GM18507 (cell line): Measurements from ENCODE around the gene NRIP1.
A peak's percentile ranks its signal among the peaks of the same experiment; 100 is the strongest.

Experiments
- DNase-seq: peaks from one replicate; pipeline ENCODE4 v3.0.0; 2011; ENCODE audit warnings: low read depth; ENCODE audit not compliant: insufficient read length; ENCODE audit errors: extremely low spot score
- FAIRE-seq: peaks from 2 replicates; lab custom pipeline; 2011; peaks lifted over from hg19 to GRCh38; lab: Jason Lieb, UNC

NRIP1 gene

DNA sequence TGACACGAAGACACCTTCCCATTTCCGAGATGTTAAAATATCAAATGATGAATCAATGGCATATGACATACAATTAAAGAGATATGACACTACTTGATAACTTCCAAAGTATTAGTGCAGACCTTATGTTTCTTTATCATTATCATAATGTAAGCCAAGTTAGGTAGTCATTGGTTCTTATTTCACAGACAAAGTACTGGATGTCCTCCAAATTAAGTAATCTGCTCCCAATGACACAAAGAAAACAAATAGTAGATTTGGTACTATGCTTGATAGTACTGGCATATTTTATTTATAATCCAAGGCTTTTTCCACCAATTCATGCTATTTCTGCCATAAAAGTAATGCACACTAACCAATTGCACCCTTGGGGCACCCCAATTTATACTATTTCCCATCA is 11.9 kb upstream of the NRIP1 start:
- DNase-seq (no peak), FAIRE-seq (no peak)

- FAIRE-seq: no peak
- DNase-seq: no peak
Observed at GRCh38 chr21:15071009-15071408, 6.2 kb upstream of the NRIP1 start.

DNA sequence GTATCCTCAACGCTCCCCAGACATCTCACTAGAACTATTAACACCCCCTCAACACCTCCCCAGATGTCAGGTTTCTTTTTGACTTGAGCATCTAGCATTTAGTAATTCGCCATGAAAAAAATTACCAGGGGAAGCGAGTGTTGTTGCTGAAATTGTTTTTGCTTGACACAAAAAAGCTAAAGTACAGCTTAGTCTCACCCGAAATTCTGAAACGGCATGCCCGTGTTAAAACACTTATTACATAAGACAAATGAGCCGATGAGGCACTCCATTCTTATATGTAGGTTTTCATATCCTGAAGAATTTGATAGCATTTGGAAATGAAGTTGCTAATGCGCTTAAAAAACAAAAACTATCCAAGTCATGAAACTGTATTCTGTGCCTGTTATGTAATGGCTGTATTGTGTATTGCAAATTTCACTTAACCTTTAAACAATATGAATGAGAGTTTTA is 1.3 kb upstream of the NRIP1 start:
- DNase-seq: no peak
- FAIRE-seq: no peak

GRCh38 chr21:15065392-15066122 is 757 bp upstream of the NRIP1 start:
- FAIRE-seq (no peak), DNase-seq (no peak)

DNA sequence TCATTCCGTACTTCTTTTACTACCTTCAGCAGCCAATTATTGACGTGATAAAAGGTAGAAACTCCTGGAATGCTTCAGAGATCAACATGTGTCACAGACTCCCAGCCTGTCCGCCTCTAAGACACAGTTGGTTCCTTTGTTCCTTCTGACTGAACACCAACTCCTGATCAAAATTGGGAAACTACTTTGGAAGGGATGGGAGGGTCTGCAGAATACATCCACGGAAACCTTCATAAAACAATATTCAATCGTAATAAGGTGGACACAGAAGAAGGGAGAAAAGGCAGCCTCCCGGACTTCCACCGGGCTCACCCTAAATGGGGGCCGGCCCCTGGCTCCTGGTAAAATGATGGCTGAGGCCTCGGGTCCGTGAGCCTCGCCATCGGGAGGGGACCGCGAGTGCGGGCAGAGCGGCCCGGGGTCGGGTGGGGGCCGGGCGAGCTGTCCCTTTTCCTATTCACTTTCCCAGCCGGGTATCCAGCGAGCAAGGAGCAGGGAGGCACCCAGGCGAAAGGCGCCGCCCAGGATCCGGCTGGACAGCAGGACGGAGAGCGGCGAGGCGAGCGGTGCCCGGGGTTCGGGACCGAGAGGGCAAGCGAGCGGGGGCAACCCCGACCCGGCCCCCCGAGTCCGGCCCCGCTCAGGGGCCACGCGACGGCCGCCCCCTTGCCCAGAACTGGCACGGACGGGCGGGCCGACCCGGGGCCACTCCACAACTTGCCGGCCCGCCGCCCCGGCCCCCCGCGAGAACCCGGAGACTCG is 805 bp downstream of the NRIP1 start:
- DNase-seq: no peak
- FAIRE-seq: no peak

- FAIRE-seq (no peak), DNase-seq (no peak)
Observed at GRCh38 chr21:15063081-15063813, 1.6 kb downstream of the NRIP1 start.

- DNase-seq (no peak), FAIRE-seq (no peak)
Observed at GRCh38 chr21:15062606-15062965, 2.2 kb downstream of the NRIP1 start.

DNA sequence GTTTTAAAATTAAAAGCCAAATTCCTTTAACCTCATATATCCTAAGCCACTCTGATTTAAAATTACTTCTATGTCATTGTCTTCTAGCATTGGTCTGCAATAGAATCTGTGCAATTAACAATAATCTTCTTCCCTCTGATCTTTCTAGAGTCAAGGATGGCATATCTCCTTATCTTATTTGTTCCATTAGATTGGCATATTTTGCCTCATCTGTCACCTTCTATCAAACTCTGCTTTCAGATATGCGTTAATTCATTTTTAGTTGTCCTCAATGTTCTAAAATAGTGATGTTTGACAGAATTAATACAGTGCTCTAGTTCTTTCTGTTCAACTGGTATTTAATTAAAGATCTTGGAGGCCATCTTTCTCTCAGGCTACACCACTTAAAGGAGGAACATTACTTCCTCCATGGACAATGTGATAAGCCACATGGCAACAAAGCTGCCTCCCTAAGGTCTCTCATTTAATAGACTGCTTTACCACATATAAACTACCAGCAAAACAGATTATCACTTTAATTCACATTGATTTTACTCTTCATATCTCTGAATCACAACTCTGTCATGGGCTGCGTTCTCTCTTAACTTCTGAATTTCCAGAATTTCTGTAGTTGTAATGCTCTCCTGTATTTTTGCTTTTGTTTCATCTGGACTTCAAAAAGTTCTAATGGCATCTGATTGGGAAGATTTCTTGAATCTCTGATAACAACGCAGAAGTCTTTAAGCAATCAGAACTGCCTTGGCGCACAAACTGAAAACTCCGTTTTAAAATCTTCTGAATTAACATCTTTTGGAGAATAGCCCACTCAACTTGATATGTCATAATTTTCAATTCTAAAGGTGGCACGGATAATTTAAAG is 2.8 kb downstream of the NRIP1 start:
- no peak for DNase-seq
- no peak for FAIRE-seq

- FAIRE-seq: no peak
Observed at GRCh38 chr21:15061279-15061678, 3.5 kb downstream of the NRIP1 start.

DNA sequence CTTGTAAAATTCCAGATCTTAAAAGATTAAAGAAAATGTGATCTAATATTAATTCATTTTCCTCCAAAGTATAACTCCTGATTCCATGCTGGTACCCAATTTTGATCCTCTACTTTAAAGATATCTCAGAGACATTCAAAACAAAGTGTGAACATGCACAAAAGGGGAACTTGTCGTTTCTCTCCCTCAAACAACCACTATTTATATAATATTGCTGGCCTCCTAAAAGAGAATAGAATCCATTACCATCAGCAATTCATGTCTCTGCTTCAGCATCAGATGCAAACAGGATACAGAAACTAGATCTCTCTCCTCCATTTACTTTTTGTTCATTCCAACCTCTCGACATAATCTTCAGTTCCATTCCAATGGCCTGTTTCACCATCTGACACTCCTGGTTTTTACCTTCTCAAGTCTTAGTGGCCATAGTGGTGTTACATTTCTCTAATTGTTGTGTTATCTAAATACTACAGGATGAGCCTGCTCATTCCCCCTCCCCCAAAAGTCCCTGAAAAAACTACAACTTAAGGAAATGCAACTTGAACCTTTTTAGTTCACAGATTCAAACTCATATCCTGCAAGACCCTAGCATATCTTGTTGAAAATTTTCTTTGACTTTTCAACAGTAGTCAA is 4.1 kb downstream of the NRIP1 start:
- no peak for FAIRE-seq
- DNase-seq: no peak

More at GRCh38 chr21:15061279-15061678, 3.5 kb downstream of the NRIP1 start:
- DNase-seq: no peak

DNA sequence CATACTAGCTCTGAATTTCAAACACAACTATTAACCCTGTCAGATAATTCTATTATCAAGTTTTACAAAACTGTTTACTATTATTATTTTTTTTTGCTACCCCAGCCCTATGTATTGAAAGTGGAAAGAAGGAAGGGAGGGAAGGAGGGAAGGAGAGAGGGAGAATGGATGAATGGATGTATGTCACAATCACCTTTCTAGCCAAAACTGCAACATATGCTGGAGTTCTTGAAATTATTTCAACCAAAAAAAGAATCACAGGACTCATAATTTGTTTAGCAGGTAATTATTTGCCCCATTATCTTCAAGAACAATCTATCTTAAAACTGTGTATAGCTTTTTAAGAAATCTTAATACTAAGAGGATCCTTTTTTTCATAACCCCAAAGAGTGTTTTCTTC is 5.4 kb downstream of the NRIP1 start:
- DNase-seq (no peak), FAIRE-seq (no peak)

DNA sequence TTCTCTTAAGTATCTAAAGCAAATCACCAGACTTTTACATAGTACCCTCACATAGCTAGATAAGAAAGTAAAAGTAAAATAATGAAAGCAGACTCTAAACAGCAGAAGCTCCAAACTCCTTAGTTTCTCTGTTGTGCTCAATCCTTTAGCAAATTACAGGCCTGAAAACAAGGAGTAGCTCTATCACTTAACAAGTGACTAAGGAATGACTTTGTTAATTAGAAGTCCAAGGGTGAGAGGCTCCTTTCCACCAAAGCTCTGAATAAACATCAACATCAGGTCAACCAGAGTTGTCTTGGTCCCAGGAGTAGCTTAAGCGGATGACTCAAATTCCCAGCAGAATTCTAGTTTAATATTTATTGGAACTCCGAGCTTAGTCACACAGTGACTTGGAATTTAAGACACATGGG is 5.9 kb downstream of the NRIP1 start:
- no peak for FAIRE-seq

GRCh38 chr21:15057285-15057684 is 7.5 kb downstream of the NRIP1 start:
- FAIRE-seq (no peak), DNase-seq (no peak)

More for the DNA sequence above, 5.9 kb downstream of the NRIP1 start:
- no peak for DNase-seq

- no peak for FAIRE-seq
Observed at GRCh38 chr21:15054606-15055239, 10.1 kb downstream of the NRIP1 start.

DNA sequence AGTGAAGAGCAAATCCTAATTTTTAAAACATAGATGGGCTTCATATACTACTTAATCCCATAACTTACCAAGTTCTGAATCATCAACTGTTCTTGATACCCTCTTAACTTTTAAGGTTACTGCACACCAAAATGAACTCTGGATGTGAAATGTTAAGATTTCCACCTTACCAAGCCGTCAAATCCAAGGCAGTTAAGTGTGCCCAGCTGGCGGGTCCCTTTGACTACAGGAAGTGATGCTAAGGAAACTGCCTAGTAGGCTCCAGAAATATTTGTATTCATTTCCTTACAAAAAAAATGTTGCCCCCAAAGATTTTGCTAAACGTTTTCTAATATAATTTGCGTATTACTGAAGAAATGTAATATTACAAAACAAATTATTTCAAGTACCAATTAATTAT is 10.7 kb downstream of the NRIP1 start:
- no peak for FAIRE-seq
- no peak for DNase-seq

More at GRCh38 chr21:15054606-15055239, 10.1 kb downstream of the NRIP1 start:
- DNase-seq: no peak

DNA sequence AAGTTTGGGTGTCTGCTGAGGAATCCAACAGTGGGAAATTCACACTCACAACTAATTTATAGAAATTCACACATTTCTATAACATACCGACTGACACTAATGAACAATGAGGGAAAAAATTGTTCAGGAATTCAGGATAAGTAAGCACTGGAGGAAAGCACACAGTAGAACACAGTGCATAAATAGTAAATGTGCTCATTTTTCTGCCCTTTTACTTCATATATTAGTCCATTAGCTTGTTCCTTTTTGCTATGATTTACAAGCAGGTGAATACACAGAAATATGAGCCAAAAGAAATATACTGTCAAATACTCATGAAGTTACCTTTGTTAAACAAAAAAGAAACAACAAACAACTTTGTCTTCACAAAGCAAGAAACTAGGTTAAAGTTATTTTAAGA is 11.3 kb downstream of the NRIP1 start:
- no peak for FAIRE-seq

GRCh38 chr21:15052459-15052763 is 12.4 kb downstream of the NRIP1 start:
- no peak for FAIRE-seq

More for the DNA sequence above, 11.3 kb downstream of the NRIP1 start:
- no peak for DNase-seq

DNA sequence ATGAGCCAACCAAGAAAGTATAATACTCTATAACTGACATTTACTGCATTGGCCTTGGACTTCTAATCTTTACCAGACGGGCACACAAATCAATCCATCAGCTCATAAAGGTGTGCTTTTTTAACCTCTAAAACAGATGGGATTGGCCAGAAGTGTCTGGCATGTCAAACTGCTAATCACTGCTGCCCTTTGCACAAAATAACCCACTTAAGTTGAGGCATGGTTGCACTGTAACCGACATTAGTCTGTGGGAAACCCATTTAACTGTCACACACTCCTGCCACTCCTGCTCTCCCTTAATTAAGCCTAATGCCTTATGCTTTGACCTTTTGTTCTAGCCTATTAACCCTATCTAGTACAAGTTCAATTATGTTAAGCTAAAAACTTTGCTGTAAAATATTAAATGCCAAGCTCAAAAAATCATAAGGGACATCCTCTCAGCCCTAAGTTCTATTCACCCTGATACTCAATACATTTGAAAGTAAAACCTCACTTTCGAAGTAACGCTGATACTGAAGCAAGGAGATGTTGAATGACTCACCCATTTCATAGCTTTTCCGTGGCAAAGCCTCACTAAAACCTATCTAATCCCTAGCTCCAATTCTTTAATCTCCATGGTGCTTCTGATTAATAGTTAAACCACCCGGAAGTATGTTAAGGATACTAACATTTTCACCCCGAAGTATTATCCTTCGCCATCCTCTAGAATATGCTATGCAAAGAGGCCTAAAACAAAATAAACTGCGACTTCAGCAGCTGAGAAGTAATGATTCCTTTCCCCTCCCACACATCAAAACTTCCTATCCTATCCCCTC is 12.9 kb downstream of the NRIP1 start:
- peak; percentile 56 for FAIRE-seq

More at GRCh38 chr21:15052459-15052763, 12.4 kb downstream of the NRIP1 start:
- DNase-seq: no peak

More for the DNA sequence above, 12.9 kb downstream of the NRIP1 start:
- no peak for DNase-seq
